ENCODE measurements around the gene ERCC6L. TPM values are rescaled to one million over a fixed set of nuclear protein-coding genes. Genes with fewer than 3 reads are reported as not detected.

The ERCC6L gene, protein sequence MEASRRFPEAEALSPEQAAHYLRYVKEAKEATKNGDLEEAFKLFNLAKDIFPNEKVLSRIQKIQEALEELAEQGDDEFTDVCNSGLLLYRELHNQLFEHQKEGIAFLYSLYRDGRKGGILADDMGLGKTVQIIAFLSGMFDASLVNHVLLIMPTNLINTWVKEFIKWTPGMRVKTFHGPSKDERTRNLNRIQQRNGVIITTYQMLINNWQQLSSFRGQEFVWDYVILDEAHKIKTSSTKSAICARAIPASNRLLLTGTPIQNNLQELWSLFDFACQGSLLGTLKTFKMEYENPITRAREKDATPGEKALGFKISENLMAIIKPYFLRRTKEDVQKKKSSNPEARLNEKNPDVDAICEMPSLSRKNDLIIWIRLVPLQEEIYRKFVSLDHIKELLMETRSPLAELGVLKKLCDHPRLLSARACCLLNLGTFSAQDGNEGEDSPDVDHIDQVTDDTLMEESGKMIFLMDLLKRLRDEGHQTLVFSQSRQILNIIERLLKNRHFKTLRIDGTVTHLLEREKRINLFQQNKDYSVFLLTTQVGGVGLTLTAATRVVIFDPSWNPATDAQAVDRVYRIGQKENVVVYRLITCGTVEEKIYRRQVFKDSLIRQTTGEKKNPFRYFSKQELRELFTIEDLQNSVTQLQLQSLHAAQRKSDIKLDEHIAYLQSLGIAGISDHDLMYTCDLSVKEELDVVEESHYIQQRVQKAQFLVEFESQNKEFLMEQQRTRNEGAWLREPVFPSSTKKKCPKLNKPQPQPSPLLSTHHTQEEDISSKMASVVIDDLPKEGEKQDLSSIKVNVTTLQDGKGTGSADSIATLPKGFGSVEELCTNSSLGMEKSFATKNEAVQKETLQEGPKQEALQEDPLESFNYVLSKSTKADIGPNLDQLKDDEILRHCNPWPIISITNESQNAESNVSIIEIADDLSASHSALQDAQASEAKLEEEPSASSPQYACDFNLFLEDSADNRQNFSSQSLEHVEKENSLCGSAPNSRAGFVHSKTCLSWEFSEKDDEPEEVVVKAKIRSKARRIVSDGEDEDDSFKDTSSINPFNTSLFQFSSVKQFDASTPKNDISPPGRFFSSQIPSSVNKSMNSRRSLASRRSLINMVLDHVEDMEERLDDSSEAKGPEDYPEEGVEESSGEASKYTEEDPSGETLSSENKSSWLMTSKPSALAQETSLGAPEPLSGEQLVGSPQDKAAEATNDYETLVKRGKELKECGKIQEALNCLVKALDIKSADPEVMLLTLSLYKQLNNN
- polyA plus RNA-seq, result 1 to 10 TPM; 1.1 to 1.7 TPM

DNA sequence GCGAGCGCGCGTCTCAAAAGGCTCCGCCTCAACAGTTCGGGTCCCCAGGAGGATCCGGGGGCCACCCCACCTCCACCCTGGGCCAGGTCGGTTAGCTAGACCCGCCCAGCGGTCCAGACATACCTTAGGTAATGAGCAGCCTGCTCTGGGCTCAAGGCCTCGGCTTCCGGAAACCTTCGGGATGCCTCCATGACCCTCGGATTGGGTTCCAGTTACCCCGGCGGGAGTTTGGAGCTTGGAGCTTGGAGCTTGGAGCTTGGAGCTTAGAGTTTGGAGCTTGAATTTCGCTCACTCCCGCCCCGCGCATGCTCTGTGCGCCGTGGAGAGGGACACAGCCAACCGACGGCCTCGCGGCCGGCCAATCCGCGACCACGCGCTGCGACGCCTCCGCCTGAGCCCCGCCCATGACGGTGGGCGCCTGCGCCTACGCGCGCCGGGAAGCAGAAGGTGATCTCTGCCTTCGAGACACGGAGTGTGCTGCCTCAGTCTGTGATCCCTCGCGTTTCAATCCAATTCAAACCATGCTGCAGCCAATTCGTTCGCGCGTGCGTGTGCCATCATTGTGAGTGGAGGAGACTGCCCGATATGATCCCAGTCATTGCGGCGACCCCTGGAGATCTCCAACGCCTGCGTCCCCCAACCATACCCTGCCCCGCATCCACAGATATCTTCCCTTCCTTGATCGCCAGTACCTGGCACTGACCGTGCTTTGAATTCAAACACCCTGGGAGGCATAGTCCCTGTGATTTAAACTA is at the start of gene ERCC6L:
TSS of gene ERCC6L (minus strand) at position 307 of the 755 bp plus-strand sequence. CDS start at position 191, 116 bp downstream.
- Histone ChIP-seq H3K9me3 (ENCODE audit: control insufficient read depth in 2 of 2, insufficient read depth in 1 of 2, low read depth in 1 of 2, low read length in 1 of 2) (no peaks in the 10 kb centered on the region), H3K27ac (ENCODE audit: low read depth in 2 of 2, low read length in 1 of 2) (peak within 1 kb of the TSS; percentile 39 to 44)
- 2 to 27% methylated on average over 57 to 59 of the region's 59 CpGs for WGBS, 2 donors

DNA sequence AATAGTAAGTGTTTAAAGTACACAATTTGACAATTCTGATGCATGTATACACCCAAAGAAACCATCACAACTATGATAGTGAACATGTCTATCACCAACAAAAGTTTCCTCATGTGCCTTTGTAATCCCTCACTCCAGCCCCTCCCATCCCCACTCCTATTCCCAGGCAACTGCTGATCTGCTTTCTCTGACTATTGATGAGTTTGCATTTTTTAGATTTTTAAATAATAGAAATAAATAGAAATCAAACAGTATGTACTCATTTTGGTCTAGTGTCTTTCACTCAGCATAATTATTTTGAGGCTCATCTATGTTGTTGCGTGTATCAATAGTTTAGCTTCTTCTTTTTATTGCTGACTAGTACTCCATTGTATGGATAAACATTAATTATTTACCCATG is 43.5 kb upstream of the ERCC6L start:
- 97 to 100% methylated on average over 1 of the region's 1 CpG for WGBS, 2 donors
- Histone ChIP-seq H3K27ac (ENCODE audit: low read depth in 2 of 2, low read length in 1 of 2) (no peak overlapping the region), H3K4me3 (ENCODE audit: low read depth in 1 of 2, low read length in 2 of 2) (no peak overlapping the region), H3K9me3 (ENCODE audit: control insufficient read depth in 2 of 2, insufficient read depth in 1 of 2, low read depth in 1 of 2, low read length in 1 of 2) (no peaks in the 10 kb centered on the region), H3K4me1 (ENCODE audit: control insufficient read depth in 2 of 2, insufficient read depth in 2 of 2, low read length in 1 of 2) (no peaks in the 10 kb centered on the region), H3K36me3 (ENCODE audit: control insufficient read depth in 2 of 2, insufficient read depth in 2 of 2, low read length in 1 of 2) (no peaks in the 10 kb centered on the region), H3K27me3 (ENCODE audit: control insufficient read depth in 1 of 2, insufficient read depth in 2 of 2, low read length in 2 of 2) (no peaks in the 10 kb centered on the region)

More for the DNA sequence above, at the start of gene ERCC6L:
- Histone ChIP-seq H3K4me1 (ENCODE audit: control insufficient read depth in 2 of 2, insufficient read depth in 2 of 2, low read length in 1 of 2) (no peaks in the 10 kb centered on the region), H3K4me3 (ENCODE audit: low read depth in 1 of 2, low read length in 2 of 2) (peak within 1 kb of the TSS; percentile 42 to 44), H3K27me3 (ENCODE audit: control insufficient read depth in 1 of 2, insufficient read depth in 2 of 2, low read length in 2 of 2) (no peaks in the 10 kb centered on the region), H3K36me3 (ENCODE audit: control insufficient read depth in 2 of 2, insufficient read depth in 2 of 2, low read length in 1 of 2) (no peaks in the 10 kb centered on the region)

DNA sequence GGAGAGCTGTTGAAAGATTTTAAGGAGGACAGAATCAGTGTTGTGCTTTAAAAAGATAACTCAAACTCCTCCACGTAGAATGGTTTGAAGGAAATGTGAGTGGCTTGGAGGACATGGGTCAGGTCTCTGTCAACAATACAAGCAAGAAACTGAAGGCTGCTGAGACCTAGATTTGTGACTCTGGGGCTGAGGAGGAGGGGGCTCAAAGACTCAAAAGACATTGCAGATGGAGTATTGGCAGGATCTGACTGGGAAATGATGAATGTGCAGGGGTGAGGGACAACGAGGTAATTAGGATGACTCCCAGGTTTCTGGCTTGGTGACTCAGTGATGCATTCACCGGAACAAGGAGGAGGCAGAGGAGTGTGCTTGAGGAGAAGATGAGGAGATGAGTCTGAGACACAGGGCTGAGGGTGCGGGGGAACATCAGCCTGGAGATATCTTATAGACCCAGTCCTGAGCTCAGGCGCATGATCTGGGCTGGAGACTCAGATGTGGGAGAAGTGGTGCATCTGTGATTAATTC is 41.6 kb upstream of the ERCC6L start:
- WGBS, 2 donors, result 64 to 70% methylated on average over 5 of the region's 5 CpGs
- Histone ChIP-seq H3K4me1 (ENCODE audit: control insufficient read depth in 2 of 2, insufficient read depth in 2 of 2, low read length in 1 of 2) (no peaks in the 10 kb centered on the region), H3K4me3 (ENCODE audit: low read depth in 1 of 2, low read length in 2 of 2) (no peak overlapping the region), H3K27ac (ENCODE audit: low read depth in 2 of 2, low read length in 1 of 2) (no peak overlapping the region), H3K9me3 (ENCODE audit: control insufficient read depth in 2 of 2, insufficient read depth in 1 of 2, low read depth in 1 of 2, low read length in 1 of 2) (no peaks in the 10 kb centered on the region), H3K36me3 (ENCODE audit: control insufficient read depth in 2 of 2, insufficient read depth in 2 of 2, low read length in 1 of 2) (no peaks in the 10 kb centered on the region), H3K27me3 (ENCODE audit: control insufficient read depth in 1 of 2, insufficient read depth in 2 of 2, low read length in 2 of 2) (no peaks in the 10 kb centered on the region)

DNA sequence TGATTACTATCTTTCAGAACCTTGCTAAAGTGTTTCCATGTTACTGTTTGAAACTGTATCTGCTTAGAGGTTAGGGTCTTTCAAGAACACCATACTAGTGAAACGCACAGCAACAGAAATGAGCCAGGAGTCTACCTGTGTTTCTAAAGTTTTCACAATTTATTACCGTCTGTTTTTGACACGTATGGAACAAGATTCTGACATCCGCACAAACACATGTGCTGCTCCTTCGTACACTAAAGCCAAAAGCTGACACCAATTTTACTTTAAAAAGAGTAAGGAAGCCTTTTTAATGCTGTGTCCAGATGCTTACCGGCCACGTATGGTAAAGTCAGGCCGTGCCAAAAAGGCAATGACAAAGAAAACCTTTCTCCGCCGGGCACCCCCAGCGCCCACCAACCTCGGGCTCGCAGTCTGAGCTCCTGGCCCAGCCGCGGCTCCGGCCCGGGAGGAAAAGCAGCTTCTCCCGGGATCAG is 37.7 kb upstream of the ERCC6L start:
- Histone ChIP-seq H3K4me1 (ENCODE audit: control insufficient read depth in 2 of 2, insufficient read depth in 2 of 2, low read length in 1 of 2) (peaks cover 0 to 3% of the 10 kb centered on the region in 2 donors), H3K36me3 (ENCODE audit: control insufficient read depth in 2 of 2, insufficient read depth in 2 of 2, low read length in 1 of 2) (peaks cover 3 to 15% of the 10 kb centered on the region in 2 donors), H3K27ac (ENCODE audit: low read depth in 2 of 2, low read length in 1 of 2) (peak overlapping the region; percentile 74 to 79), H3K4me3 (ENCODE audit: low read depth in 1 of 2, low read length in 2 of 2) (peak overlapping the region; percentile 56 to 79), H3K27me3 (ENCODE audit: control insufficient read depth in 1 of 2, insufficient read depth in 2 of 2, low read length in 2 of 2) (no peaks in the 10 kb centered on the region), H3K9me3 (ENCODE audit: control insufficient read depth in 2 of 2, insufficient read depth in 1 of 2, low read depth in 1 of 2, low read length in 1 of 2) (no peaks in the 10 kb centered on the region)
- WGBS, 2 donors, result 1% methylated on average over 18 of the region's 18 CpGs

DNA sequence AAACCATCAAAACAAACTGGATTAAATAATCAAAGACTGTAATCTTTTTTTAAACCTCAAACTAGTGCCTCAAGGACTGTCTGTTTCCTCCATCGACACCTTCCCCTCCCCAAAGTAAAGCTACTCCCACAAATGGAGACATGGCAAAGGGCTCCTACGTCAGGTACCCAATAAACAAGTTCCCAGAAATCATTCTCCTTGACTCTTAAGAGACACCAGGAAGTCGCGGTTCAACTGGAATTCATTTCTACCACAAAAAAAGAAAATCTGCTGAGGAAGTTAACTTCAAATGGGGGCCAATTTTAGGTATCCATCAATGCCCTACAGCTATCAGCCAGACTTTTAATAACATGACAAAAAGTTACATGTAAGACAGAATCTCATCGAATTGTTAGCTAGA is 35.7 kb upstream of the ERCC6L start:
- Histone ChIP-seq H3K9me3 (ENCODE audit: control insufficient read depth in 2 of 2, insufficient read depth in 1 of 2, low read depth in 1 of 2, low read length in 1 of 2) (no peaks in the 10 kb centered on the region), H3K27me3 (ENCODE audit: control insufficient read depth in 1 of 2, insufficient read depth in 2 of 2, low read length in 2 of 2) (no peaks in the 10 kb centered on the region), H3K27ac (ENCODE audit: low read depth in 2 of 2, low read length in 1 of 2) (no peak overlapping the region), H3K4me1 (ENCODE audit: control insufficient read depth in 2 of 2, insufficient read depth in 2 of 2, low read length in 1 of 2) (peaks cover 0 to 3% of the 10 kb centered on the region in 2 donors), H3K4me3 (ENCODE audit: low read depth in 1 of 2, low read length in 2 of 2) (peak overlapping the region in 1 of 2 donors; percentile 56), H3K36me3 (ENCODE audit: control insufficient read depth in 2 of 2, insufficient read depth in 2 of 2, low read length in 1 of 2) (peaks cover 7 to 21% of the 10 kb centered on the region in 2 donors)
- WGBS, 2 donors, result 35 to 56% methylated on average over 5 of the region's 5 CpGs

DNA sequence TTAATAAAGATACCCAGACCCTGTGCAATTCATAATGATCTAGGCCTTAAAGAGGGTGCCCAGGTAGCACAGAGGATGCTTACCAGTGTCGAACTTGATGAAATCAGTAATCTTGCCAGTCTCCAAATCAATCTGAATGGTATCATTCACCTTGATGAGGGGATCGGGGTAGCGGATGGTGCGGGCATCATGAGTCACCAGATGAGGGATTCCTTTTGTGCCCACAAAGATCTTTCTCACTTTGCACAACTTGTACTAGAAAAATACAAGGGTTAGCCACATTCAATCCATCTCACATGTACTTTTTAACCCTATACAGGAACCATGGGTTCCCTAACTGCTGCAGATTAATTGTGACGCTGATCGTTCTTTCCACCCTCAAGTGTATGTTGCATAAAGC is 34.9 kb upstream of the ERCC6L start:
- no peak overlapping the region for H3K27ac ChIP-seq (ENCODE audit: low read depth in 2 of 2, low read length in 1 of 2)
- peaks cover 7 to 24% of the 10 kb centered on the region in 2 donors for H3K36me3 ChIP-seq (ENCODE audit: control insufficient read depth in 2 of 2, insufficient read depth in 2 of 2, low read length in 1 of 2)
- WGBS, 2 donors, result 74 to 86% methylated on average over 6 of the region's 6 CpGs
- no peaks in the 10 kb centered on the region for H3K9me3 ChIP-seq (ENCODE audit: control insufficient read depth in 2 of 2, insufficient read depth in 1 of 2, low read depth in 1 of 2, low read length in 1 of 2)
- H3K27me3 ChIP-seq (ENCODE audit: control insufficient read depth in 1 of 2, insufficient read depth in 2 of 2, low read length in 2 of 2), result no peaks in the 10 kb centered on the region
- H3K4me1 ChIP-seq (ENCODE audit: control insufficient read depth in 2 of 2, insufficient read depth in 2 of 2, low read length in 1 of 2), result peaks cover 0 to 3% of the 10 kb centered on the region in 2 donors
- H3K4me3 ChIP-seq (ENCODE audit: low read depth in 1 of 2, low read length in 2 of 2), result no peak overlapping the region

DNA sequence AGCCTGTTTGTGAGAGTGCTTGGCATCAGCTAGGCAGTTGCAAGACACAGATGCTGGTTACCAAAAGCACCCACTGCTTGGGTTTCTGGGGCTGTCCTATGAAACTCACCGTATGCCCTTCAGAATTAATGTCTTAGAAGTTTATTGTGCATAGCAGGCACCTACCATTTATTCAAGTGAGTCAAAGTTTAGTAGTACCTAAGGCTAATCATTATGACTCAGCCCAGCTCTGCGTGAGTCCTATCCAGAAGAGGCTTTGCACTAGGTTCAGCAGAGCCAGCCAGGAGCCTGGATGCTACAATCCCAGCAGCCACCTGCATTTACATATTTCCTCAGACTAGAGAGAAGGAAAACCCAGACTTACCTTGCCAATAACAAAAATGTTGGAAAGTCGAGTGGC is 34.0 kb upstream of the ERCC6L start:
- H3K9me3 ChIP-seq (ENCODE audit: control insufficient read depth in 2 of 2, insufficient read depth in 1 of 2, low read depth in 1 of 2, low read length in 1 of 2), result no peaks in the 10 kb centered on the region
- no peaks in the 10 kb centered on the region for H3K27me3 ChIP-seq (ENCODE audit: control insufficient read depth in 1 of 2, insufficient read depth in 2 of 2, low read length in 2 of 2)
- peaks cover 7 to 24% of the 10 kb centered on the region in 2 donors for H3K36me3 ChIP-seq (ENCODE audit: control insufficient read depth in 2 of 2, insufficient read depth in 2 of 2, low read length in 1 of 2)
- no peak overlapping the region for H3K27ac ChIP-seq (ENCODE audit: low read depth in 2 of 2, low read length in 1 of 2)
- H3K4me3 ChIP-seq (ENCODE audit: low read depth in 1 of 2, low read length in 2 of 2), result no peak overlapping the region
- 28 to 55% methylated on average over 3 of the region's 3 CpGs for WGBS, 2 donors
- H3K4me1 ChIP-seq (ENCODE audit: control insufficient read depth in 2 of 2, insufficient read depth in 2 of 2, low read length in 1 of 2), result peaks cover 0 to 3% of the 10 kb centered on the region in 2 donors

DNA sequence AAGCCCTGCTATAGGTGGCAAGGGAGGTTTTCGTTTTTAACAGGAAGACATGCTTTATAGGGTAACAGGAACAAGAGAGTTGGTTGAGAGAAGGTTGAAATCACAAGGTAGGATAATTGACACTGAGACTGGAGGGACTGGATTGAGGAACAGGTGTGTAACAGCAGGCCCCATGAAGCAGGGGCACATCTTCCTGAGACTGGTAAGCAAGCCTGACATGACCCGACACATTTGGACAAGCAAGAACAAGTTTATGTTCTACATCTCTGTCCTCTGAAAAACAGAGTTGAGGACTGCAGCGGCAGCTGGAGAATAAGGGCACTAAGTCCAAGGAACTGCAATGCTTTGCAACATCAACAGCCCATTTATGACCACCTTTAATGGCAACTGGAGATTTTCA is 33.0 kb upstream of the ERCC6L start:
- H3K4me3 ChIP-seq (ENCODE audit: low read depth in 1 of 2, low read length in 2 of 2), result no peak overlapping the region
- WGBS, 2 donors, result 44 to 78% methylated on average over 3 of the region's 3 CpGs
- no peak overlapping the region for H3K27ac ChIP-seq (ENCODE audit: low read depth in 2 of 2, low read length in 1 of 2)
- peaks cover 7 to 24% of the 10 kb centered on the region in 2 donors for H3K36me3 ChIP-seq (ENCODE audit: control insufficient read depth in 2 of 2, insufficient read depth in 2 of 2, low read length in 1 of 2)
- peaks cover 0 to 3% of the 10 kb centered on the region in 2 donors for H3K4me1 ChIP-seq (ENCODE audit: control insufficient read depth in 2 of 2, insufficient read depth in 2 of 2, low read length in 1 of 2)
- H3K9me3 ChIP-seq (ENCODE audit: control insufficient read depth in 2 of 2, insufficient read depth in 1 of 2, low read depth in 1 of 2, low read length in 1 of 2), result no peaks in the 10 kb centered on the region
- no peaks in the 10 kb centered on the region for H3K27me3 ChIP-seq (ENCODE audit: control insufficient read depth in 1 of 2, insufficient read depth in 2 of 2, low read length in 2 of 2)
